HepG2 (cell line): ENCODE measurements around the gene TMEM171. TPM values are rescaled to one million over a fixed set of nuclear protein-coding genes. Genes with fewer than 3 reads are reported as not detected.

Experiments used
- ATAC-seq: fragments of 200-7000 bp; cut with Tn5 transposase; 3 replicates; pipeline ENCODE4 v1.9.1; 2020; ENCODE audit warnings: mild to moderate bottlenecking, moderate library complexity
- BruUV-seq: library from RNA; stranded (reverse); fragments of 400-500 nt; replicated peaks from 2 replicates; lab custom pipeline; 2021; lab: Mats Ljungman, UMichigan
- CTCF ChIA-PET: fragments of 300-600 bp; formaldehyde crosslinking; extraction: SDS; loops from one replicate; lab custom pipeline; 2021; ENCODE audit warnings: low total read pairs, inconsistent platforms, low intra/inter-chr PET ratio; lab: Yijun Ruan, JAX
- POLR2A ChIA-PET: fragments of 350-600 bp; sonication (Branson Sonifier 250); formaldehyde crosslinking; loops from one replicate; lab custom pipeline; 2020; ENCODE audit warnings: antibody characterized with exemption, inconsistent platforms; lab: Yijun Ruan, JAX
- DNase-seq: peaks from one replicate; pipeline ENCODE4 v3.0.0-alpha.2; 2015; ENCODE audit warnings: low spot score
- FAIRE-seq: peaks from 3 replicates; lab custom pipeline; 2011; peaks lifted over from hg19 to GRCh38; lab: Jason Lieb, UNC
- H2AFZ ChIP-seq: one replicate; pipeline ENCODE4 v1.6.1; 2011; ENCODE audit warnings: low read length, inconsistent platforms
- H3K27ac ChIP-seq: fragments of 300-600 bp; 3 replicates; pipeline ENCODE4 v1.8.0; 2011; ENCODE audit warnings: mixed run types, mild to moderate bottlenecking, mixed read lengths, low read length, inconsistent platforms; ENCODE audit not compliant: insufficient read depth; ENCODE audit errors: extremely low read length
- H3K27me3 ChIP-seq, 2 experiments: fragments of 200-600 bp in 1 of 2; 2 replicates in 1 of 2; 3 replicates in 1 of 2; pipeline versions ENCODE4 v1.6.0 to v1.8.0; 2011; ENCODE audit warnings: low read length in 2 of 2, mild to moderate bottlenecking in 2 of 2, moderate library complexity in 2 of 2, inconsistent platforms in 1 of 2; ENCODE audit not compliant: insufficient read depth in 2 of 2, control insufficient read depth in 1 of 2
- H3K36me3 ChIP-seq, 2 experiments: fragments of 200-600 bp in 1 of 2; replicated peaks in 1 of 2; 2 replicates in 1 of 2; 3 replicates in 1 of 2; pipeline versions ENCODE4 v1.5.1 to v1.8.0; 2011; ENCODE audit warnings: low read length in 2 of 2, inconsistent platforms in 1 of 2; ENCODE audit not compliant: insufficient read depth in 2 of 2, control insufficient read depth in 1 of 2
- H3K4me1 ChIP-seq: 2 replicates; pipeline ENCODE4 v1.5.1; 2012; ENCODE audit warnings: low read length, inconsistent platforms; ENCODE audit not compliant: insufficient read depth
- H3K4me2 ChIP-seq: 2 replicates; pipeline ENCODE4 v1.6.0; 2011; ENCODE audit warnings: low read depth, low read length, inconsistent platforms
- H3K4me3 ChIP-seq, 3 experiments: fragments of 200-600 bp in 1 of 3; sonication (generic), shearing (Covaris generic) in 1 of 3; replicated peaks in 1 of 3; 2 replicates each; pipeline ENCODE4 v1.5.1; 2011 to 2016; ENCODE audit warnings: low read length in 3 of 3, inconsistent platforms in 2 of 3, low read depth in 2 of 3, mild to moderate bottlenecking in 2 of 3, control low read depth in 1 of 3, mixed read lengths in 1 of 3; ENCODE audit not compliant: insufficient read depth in 1 of 3
- H3K79me2 ChIP-seq: one replicate; pipeline ENCODE4 v1.6.1; 2011; ENCODE audit warnings: low read length, inconsistent platforms; ENCODE audit not compliant: insufficient read depth
- H3K9ac ChIP-seq: 2 replicates; pipeline ENCODE4 v1.6.0; 2011; ENCODE audit warnings: mild to moderate bottlenecking, low read depth, low read length, inconsistent platforms; ENCODE audit not compliant: insufficient read depth
- H3K9me3 ChIP-seq: 2 replicates; pipeline ENCODE4 v1.5.1; 2012; ENCODE audit warnings: mild to moderate bottlenecking, low read length
- H4K20me1 ChIP-seq: 2 replicates; pipeline ENCODE4 v1.6.0; 2011; ENCODE audit warnings: inconsistent platforms, mild to moderate bottlenecking, low read length, moderate library complexity; ENCODE audit not compliant: insufficient read depth
- HNRNPK ChIP-seq: fragments of 200-400 bp; formaldehyde crosslinking; IDR thresholded peaks from 2 replicates; pipeline ENCODE4 v1.6.1; 2018; ENCODE audit warnings: low read length, low read depth, moderate library complexity, mild to moderate bottlenecking; ENCODE audit not compliant: poor library complexity, severe bottlenecking
- RBM39 ChIP-seq: fragments of 200-400 bp; formaldehyde crosslinking; IDR thresholded peaks from one replicate; pipeline ENCODE4 v1.6.1; 2018; ENCODE audit warnings: antibody characterized with exemption, mild to moderate bottlenecking, low read depth, low read length; ENCODE audit not compliant: poor library complexity, severe bottlenecking
- WGBS: methylation state at CpG from one replicate; pipeline ENCODE4 v1.1.6; 2017; ENCODE audit warnings: low lambda C conversion rate; 5-methylcytosine and 5-hydroxymethylcytosine counted together
- in situ Hi-C: cut with HindIII; loops from 2 replicates; pipeline ENCODE4 v1.10.0; 2017; ENCODE audit warnings: low pct_unique_long_range_greater_than_20kb; ENCODE audit not compliant: extremely low pct_ligation_motif_present
- intact Hi-C: fragments of 100-400 bp; cut with micrococcal nuclease; formaldehyde crosslinking; loops from one replicate; pipeline ENCODE4 v1.10.0; 2022; ENCODE audit not compliant: unreplicated experiment
- polyA plus RNA-seq, 8 experiments: library from polyadenylated mRNA; depleted of rRNA in 3 of 8; stranded (reverse) in 7 of 8; unstranded in 1 of 8; fragments of >200 nt; fragmentation: Illumina TruSeq in 4 of 8; extraction: Trizol in 4 of 8; gene quantifications; 2 replicates each; pipeline versions ENCODE4 v1.2.1 to v1.2.3, GENCODE V29; 2011 to 2016; ENCODE audit warnings: low read depth in 4 of 8, missing spikeins in 1 of 8, mixed read lengths in 1 of 8; ENCODE audit not compliant: insufficient read depth in 1 of 8
- total RNA-seq, 5 experiments: library from RNA; depleted of rRNA; stranded (reverse); fragments of >200 nt; fragmentation: Illumina TruSeq; extraction: Trizol; gene quantifications; 2 replicates each; pipeline ENCODE4 v1.2.3, GENCODE V29; 2016; ENCODE audit warnings: low read depth in 1 of 5
- TF ChIP-seq, protein P1 (sequence below): fragments of 450-650 bp; IDR thresholded peaks from 2 replicates; pipeline ENCODE4 v1.6.1; 2016

The TMEM171 gene
- total and polyA plus RNA-seq, 2 of the 13 experiments (the other 11 are each of a cell fraction or from before 2014, with no cell fraction given), result 0.12 TPM; not detected in 1

DNA sequence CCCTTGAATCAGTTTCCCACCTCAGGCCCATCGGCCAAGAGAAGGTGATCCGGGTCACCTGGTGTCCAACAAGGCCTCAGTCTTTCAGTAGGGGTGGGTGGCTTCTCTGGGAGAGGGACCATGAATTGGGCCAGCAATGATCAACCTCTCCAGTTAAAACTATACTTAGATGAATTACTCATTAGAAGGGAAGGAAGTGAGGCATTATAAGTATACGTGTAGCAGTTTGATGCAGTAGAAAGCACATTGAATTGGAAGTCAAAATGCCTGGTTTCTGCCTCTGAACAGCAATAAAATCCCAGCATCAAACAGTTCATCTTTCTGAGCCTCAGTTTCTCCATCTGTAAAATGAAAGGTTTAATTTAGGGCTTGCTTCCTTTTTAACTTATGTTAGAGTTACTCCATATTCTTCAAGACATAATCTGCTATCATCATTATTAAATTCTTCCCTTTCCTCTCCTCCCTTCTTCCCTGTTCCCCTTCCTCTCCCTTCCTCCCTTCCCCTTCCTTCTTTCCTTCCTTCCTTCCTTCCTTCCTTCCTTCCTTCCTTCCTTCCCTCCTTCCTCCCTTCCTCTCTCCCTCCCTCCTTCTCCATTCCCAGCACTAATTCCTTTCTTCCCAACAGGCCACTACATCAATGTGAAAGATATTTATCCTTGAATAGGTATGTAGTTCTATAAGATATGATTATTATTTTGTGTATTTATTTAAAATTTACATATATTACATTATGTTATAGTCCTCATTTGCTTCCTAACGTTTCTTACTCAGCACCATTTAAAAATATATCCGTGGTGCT lies 34.0 kb downstream of the TMEM171 start:
- H3K9me3 ChIP-seq, result no peaks in the 10 kb centered on the region
- DNase-seq, result no peak
- no peak overlapping the region for H2AFZ ChIP-seq
- TF ChIP-seq, protein P1, sequence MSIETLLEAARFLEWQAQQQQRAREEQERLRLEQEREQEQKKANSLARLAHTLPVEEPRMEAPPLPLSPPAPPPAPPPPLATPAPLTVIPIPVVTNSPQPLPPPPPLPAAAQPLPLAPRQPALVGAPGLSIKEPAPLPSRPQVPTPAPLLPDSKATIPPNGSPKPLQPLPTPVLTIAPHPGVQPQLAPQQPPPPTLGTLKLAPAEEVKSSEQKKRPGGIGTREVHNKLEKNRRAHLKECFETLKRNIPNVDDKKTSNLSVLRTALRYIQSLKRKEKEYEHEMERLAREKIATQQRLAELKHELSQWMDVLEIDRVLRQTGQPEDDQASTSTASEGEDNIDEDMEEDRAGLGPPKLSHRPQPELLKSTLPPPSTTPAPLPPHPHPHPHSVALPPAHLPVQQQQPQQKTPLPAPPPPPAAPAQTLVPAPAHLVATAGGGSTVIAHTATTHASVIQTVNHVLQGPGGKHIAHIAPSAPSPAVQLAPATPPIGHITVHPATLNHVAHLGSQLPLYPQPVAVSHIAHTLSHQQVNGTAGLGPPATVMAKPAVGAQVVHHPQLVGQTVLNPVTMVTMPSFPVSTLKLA, result no peak
- TF ChIP-seq RBM39 (no peak), HNRNPK (peak; percentile 64)
- TF ChIP-seq, all 625 proteins: peak for 1
- FAIRE-seq (no peak), ATAC-seq (no peak)
- intact Hi-C loops (no loop called here), in situ Hi-C loops (no loop called here)
- no peaks in the 10 kb centered on the region for H3K79me2 ChIP-seq
- WGBS, result 15% methylated on average over 5 of the region's 5 CpGs
- no peak overlapping the region for H3K9ac ChIP-seq
- H3K4me2 ChIP-seq, result no peak overlapping the region
- H3K36me3 ChIP-seq, result no peaks in the 10 kb centered on the region
- no peak overlapping the region for H3K4me3 ChIP-seq
- POLR2A ChIA-PET, result no interaction called here
- peaks cover 0 to 31% of the 10 kb centered on the region in 2 experiments; a peak in 2 of 5 replicates for H3K27me3 ChIP-seq
- no peak overlapping the region for H3K27ac ChIP-seq
- BruUV-seq, result no TSS peak
- CTCF ChIA-PET, result no interaction called here
- no peaks in the 10 kb centered on the region for H4K20me1 ChIP-seq
- H3K4me1 ChIP-seq, result no peaks in the 10 kb centered on the region
